AG09319 (cell line): ENCODE data around the gene TCN2.
A peak's percentile ranks its signal among the peaks of the same experiment; 100 is the strongest.

Experiments
- DNase-seq: peaks from one replicate; pipeline ENCODE4 v3.0.0-alpha.2; 2010; ENCODE audit warnings: low read depth; ENCODE audit errors: extremely low read depth
- TF ChIP-seq, protein P1 (sequence below): IDR thresholded peaks from 2 replicates; pipeline ENCODE4 v1.5.1; 2011; ENCODE audit warnings: low read depth, mild to moderate bottlenecking, inconsistent platforms, low read length, moderate library complexity

The TCN2 gene

GRCh38 chr22:30603801-30604200, 3.2 kb upstream of the TCN2 start:
- TF ChIP-seq, protein P1, sequence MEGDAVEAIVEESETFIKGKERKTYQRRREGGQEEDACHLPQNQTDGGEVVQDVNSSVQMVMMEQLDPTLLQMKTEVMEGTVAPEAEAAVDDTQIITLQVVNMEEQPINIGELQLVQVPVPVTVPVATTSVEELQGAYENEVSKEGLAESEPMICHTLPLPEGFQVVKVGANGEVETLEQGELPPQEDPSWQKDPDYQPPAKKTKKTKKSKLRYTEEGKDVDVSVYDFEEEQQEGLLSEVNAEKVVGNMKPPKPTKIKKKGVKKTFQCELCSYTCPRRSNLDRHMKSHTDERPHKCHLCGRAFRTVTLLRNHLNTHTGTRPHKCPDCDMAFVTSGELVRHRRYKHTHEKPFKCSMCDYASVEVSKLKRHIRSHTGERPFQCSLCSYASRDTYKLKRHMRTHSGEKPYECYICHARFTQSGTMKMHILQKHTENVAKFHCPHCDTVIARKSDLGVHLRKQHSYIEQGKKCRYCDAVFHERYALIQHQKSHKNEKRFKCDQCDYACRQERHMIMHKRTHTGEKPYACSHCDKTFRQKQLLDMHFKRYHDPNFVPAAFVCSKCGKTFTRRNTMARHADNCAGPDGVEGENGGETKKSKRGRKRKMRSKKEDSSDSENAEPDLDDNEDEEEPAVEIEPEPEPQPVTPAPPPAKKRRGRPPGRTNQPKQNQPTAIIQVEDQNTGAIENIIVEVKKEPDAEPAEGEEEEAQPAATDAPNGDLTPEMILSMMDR, result no peak
- no peak for DNase-seq

DNA sequence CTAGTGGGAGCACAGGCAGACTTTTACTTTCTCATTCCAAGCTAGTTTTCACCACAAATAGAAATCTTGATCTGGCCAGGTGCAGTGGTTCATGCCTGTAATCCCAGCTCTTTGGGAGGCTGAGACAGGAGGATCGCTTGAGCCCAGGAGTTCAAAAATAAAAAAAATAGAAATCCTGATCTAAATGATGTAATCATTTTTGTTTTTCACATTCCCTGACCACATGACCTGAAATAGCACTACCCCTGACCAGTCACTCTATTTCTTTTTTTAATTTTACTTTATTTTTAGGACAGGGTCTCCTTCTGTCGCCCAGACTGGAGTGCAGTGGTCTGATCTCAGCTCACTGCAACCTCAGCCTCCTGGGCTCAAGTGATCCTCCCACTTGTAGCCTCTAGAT, 2.3 kb upstream of the TCN2 start:
- TF ChIP-seq, protein P1, result no peak
- DNase-seq, result no peak

DNA sequence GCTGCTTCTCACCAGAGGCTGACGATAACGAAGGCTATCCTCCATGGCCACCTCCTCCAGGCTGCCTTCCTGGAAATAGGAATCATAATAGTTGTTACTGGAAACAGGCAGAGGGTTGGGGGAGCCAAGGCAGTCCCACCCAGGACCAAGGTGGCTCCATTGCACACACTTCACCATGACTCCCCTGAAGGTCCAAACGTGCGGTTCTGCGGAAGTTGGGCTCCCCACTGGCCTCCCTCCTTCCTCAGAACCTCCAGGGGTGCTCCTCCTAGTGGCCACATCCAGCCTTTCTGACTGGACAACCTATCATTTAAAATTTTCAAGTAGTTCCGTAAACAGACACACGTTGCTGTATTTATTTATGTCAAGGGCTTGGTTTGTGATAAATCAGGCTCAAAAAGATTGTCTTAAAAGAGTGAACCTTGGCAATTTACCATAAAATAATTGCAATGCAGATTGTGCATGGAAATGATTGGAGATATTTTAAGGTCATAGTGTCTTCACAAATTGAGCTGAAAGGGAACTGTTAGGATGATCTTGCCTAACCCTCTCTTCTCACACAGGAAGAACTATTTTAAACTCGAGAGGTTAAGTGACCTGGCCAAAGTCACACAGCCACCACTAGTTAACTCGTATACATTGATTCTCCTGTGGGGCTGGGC, 1.4 kb upstream of the TCN2 start:
- TF ChIP-seq, protein P1, result peak; percentile 65
- DNase-seq, result no peak

GRCh38 chr22:30607300-30607930, 441 bp downstream of the TCN2 start:
- no peak for DNase-seq
- TF ChIP-seq, protein P1, result no peak

DNA sequence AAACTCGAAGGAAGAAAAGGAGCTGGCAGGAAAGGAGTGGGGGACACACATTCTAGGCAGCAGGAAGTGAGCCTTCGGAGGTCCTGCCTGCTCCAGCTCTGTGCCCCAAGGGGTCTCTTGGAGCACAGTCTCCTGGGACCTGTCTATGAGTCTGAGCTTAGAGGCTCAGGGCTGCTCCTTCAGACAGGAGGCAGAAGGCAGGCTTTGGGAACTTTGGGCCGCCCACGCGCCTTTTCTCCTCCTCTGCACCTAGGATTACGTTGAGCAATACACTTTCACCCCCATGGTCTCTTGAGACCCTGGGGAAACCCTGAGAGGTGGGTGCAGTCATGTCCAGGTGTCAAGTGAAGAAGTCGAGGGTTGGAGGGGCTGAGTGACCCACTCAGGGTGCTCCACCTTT, 965 bp downstream of the TCN2 start:
- TF ChIP-seq, protein P1, result no peak
- no peak for DNase-seq

GRCh38 chr22:30609260-30610185, 2.5 kb downstream of the TCN2 start:
- TF ChIP-seq, protein P1, result no peak
- peak; percentile 36 for DNase-seq

GRCh38 chr22:30610299-30610698, 3.3 kb downstream of the TCN2 start:
- TF ChIP-seq, protein P1, result no peak
- no peak for DNase-seq
